ENCODE measurements around the gene BBS4. TPM values are rescaled to one million over a fixed set of nuclear protein-coding genes. Genes with fewer than 3 reads are reported as not detected.

The BBS4 gene
- total and polyA plus RNA-seq, 2 donors (not counting 3 experiments of a cell fraction or from before 2014, with no cell fraction given) = 6.8 to 7.5 TPM

GRCh38 chr15:72774696-72775383 is 88.8 kb downstream of the BBS4 start:
- CTCF ChIA-PET = no interaction called here

More at GRCh38 chr15:72774696-72775383, 88.8 kb downstream of the BBS4 start:
- no peak for TF ChIP-seq EZH2 (IDR thresholded peaks at IDR 0.05; ENCODE audit: borderline replicate concordance, low read depth, low read length, severe bottlenecking)
- no peak for TF ChIP-seq POLR2AphosphoS5 (IDR thresholded peaks at IDR 0.05; ENCODE audit: insufficient read depth, low read depth, low read length)
- TF ChIP-seq MYC (IDR thresholded peaks at IDR 0.05; ENCODE audit: low read depth, low read length) = no peak
- TF ChIP-seq FOS (IDR thresholded peaks at IDR 0.05; ENCODE audit: borderline replicate concordance, insufficient read depth, low read length) = no peak
- TF ChIP-seq, protein P1, sequence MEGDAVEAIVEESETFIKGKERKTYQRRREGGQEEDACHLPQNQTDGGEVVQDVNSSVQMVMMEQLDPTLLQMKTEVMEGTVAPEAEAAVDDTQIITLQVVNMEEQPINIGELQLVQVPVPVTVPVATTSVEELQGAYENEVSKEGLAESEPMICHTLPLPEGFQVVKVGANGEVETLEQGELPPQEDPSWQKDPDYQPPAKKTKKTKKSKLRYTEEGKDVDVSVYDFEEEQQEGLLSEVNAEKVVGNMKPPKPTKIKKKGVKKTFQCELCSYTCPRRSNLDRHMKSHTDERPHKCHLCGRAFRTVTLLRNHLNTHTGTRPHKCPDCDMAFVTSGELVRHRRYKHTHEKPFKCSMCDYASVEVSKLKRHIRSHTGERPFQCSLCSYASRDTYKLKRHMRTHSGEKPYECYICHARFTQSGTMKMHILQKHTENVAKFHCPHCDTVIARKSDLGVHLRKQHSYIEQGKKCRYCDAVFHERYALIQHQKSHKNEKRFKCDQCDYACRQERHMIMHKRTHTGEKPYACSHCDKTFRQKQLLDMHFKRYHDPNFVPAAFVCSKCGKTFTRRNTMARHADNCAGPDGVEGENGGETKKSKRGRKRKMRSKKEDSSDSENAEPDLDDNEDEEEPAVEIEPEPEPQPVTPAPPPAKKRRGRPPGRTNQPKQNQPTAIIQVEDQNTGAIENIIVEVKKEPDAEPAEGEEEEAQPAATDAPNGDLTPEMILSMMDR (IDR thresholded peaks at IDR 0.05; ENCODE audit: extremely low read depth in 1 of 2, insufficient read depth in 1 of 2, low read depth in 1 of 2, low read length in 2 of 2) = no peak
- TF ChIP-seq POLR2A (IDR thresholded peaks at IDR 0.05; ENCODE audit: low read depth, low read length) = no peak
- no peak for TF ChIP-seq MAX (IDR thresholded peaks at IDR 0.05; ENCODE audit: insufficient read depth, insufficient read length)
- TF ChIP-seq GATA2 (IDR thresholded peaks at IDR 0.05; ENCODE audit: insufficient read depth, insufficient read length, low read depth, low read length) = no peak
- TF ChIP-seq JUN (IDR thresholded peaks at IDR 0.05; ENCODE audit: borderline replicate concordance, insufficient read depth, insufficient read length, low read depth) = no peak
- Histone ChIP-seq H3K36me3 (ENCODE audit: control insufficient read depth in 2 of 2, extremely low read depth in 1 of 2, insufficient read depth in 2 of 2, low read length in 2 of 2) (peaks cover 2 to 7% of the 10 kb centered on the region in 2 experiments), H3K9me1 (replicated peaks; ENCODE audit: control insufficient read depth, extremely low read depth, insufficient read depth, low read length) (no peaks in the 10 kb centered on the region), H3K9ac (replicated peaks; ENCODE audit: extremely low read depth, insufficient read depth, low read length) (no peak overlapping the region), H2AFZ (ENCODE audit: low read depth, low read length) (no peak overlapping the region), H3K27ac (ENCODE audit: insufficient read depth, low read depth, low read length) (no peak overlapping the region), H4K20me1 (replicated peaks; ENCODE audit: control insufficient read depth, extremely low read depth, insufficient read depth, low read length) (peaks cover 2% of the 10 kb centered on the region), H3K4me1 (ENCODE audit: control insufficient read depth, extremely low read depth, insufficient read depth, low read length) (no peaks in the 10 kb centered on the region), H3K9me3 (replicated peaks; ENCODE audit: control insufficient read depth, insufficient read depth, low read length) (no peaks in the 10 kb centered on the region), H3K79me2 (ENCODE audit: control insufficient read depth, insufficient read depth, low read length) (peaks cover 10% of the 10 kb centered on the region), H3K27me3 (ENCODE audit: control insufficient read depth in 2 of 2, insufficient read depth in 2 of 2, low read length in 2 of 2) (no peaks in the 10 kb centered on the region), H3K4me2 (ENCODE audit: insufficient read depth, low read length) (no peak overlapping the region), H3K4me3 (replicated peaks in 1 of 3; ENCODE audit: insufficient read depth in 1 of 3, low read depth in 1 of 3, low read length in 3 of 3) (no peak overlapping the region)
- POLR2A ChIA-PET = no interaction called here
- FAIRE-seq = no peak
- no peak for DNase-seq (ENCODE audit: low read depth, low spot score)
- BruUV-seq (replicated peaks) = no TSS peak
- intact Hi-C loops (cut with micrococcal nuclease) = no loop called here
- dilution Hi-C loops (cut with MboI; ENCODE audit: extremely low pct_ligation_motif_present, low sequenced_read_pairs) = no loop called here
